Measurements from ENCODE around the gene CDH4. TPM values are rescaled to one million over a fixed set of nuclear protein-coding genes. Genes with fewer than 3 reads are reported as not detected.

CDH4 gene
- total RNA-seq, 1 experiment from 2014 or later = 25.0 TPM

DNA sequence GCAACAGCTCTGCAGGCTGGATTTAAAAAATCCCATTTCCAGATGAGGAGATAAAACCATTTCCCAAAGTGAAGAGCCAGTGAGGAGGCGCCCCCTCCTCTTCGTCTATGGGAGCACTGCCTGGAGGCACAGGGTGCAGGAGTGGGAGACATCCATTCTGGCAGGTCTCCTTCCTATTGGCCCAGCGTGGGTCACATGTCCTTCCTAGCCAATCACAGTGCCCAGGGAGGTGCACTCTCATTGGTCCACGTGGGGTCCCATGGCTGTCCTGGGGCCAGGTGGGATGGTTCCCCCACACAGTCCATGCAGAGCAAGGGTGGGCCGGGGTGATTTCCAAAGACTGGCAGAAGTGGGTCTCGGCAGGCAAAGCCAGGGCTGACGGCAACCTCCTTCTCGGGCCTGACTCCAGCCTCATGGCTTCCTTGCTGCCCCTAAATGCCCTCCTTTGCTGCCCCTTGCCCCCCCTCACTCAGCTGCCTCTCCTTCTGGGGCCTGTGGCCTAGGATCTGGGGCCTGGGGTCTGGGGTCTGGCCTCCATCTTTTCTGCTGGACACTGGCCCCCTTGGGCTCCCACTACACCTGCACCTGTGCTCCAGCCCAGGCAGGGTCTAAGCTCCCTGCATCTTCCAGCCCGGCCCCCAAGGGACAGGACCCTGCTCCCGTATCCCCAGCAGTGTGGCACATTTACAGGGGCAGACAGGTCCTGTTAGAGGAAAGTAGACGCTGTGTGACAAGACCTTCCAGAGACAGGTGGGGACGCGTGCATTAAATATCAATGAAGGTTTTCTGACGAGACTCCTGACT is 581.9 kb downstream of the CDH4 start:
- intact Hi-C loops (cut with micrococcal nuclease) = no loop called here
- Mint-ChIP-seq H3K27me3 (ENCODE audit: insufficient read depth, unreplicated experiment) (no peaks in the 10 kb centered on the region), H3K36me3 (ENCODE audit: insufficient read depth, unreplicated experiment) (no peaks in the 10 kb centered on the region), H3K4me1 (ENCODE audit: insufficient read depth, unreplicated experiment) (no peaks in the 10 kb centered on the region), H3K9me3 (ENCODE audit: unreplicated experiment) (no peaks in the 10 kb centered on the region), H3K27ac (ENCODE audit: low read depth, unreplicated experiment) (no peak overlapping the region), H3K4me3 (ENCODE audit: unreplicated experiment) (no peak overlapping the region)
- no TSS peak for BruUV-seq (replicated peaks)
- ChIA-PET CTCF (no interaction called here), POLR2A (no interaction called here)
- no peak for DNase-seq (ENCODE audit: unreplicated experiment)
- TF ChIP-seq CTCF (IDR thresholded peaks at IDR 0.05; ENCODE audit: unreplicated experiment) = no peak

DNA sequence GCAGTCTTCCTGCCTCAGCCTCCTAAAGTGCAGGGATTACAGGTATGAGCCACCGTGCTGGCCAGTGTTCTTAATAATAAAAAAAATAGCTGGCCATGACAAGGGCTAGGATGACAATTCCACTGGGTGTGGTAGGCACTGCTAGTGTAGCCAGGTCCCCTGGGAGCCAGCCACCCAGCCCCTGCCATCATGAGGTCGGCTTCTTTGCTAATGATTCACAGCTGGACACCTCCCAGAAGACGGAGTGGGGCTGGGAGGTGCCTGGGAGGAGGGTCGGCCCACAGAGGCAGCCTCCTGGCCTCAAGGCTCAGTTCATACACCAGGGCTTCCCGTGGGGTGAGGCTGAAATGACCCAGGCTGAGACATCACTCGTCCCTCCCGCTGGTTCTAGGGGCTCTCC is 583.2 kb downstream of the CDH4 start:
- H3K4me3 Mint-ChIP-seq (ENCODE audit: unreplicated experiment) = no peak overlapping the region
- no peaks in the 10 kb centered on the region for H3K4me1 Mint-ChIP-seq (ENCODE audit: insufficient read depth, unreplicated experiment)
- no peaks in the 10 kb centered on the region for H3K9me3 Mint-ChIP-seq (ENCODE audit: unreplicated experiment)
- no peak for TF ChIP-seq CTCF (IDR thresholded peaks at IDR 0.05; ENCODE audit: unreplicated experiment)
- H3K27me3 Mint-ChIP-seq (ENCODE audit: insufficient read depth, unreplicated experiment) = no peaks in the 10 kb centered on the region
- no peak overlapping the region for H3K27ac Mint-ChIP-seq (ENCODE audit: low read depth, unreplicated experiment)
- DNase-seq (ENCODE audit: unreplicated experiment) = no peak
- ChIA-PET CTCF (interaction anchor here (0.7 kb wide), 1 partner anchor 85 kb away, joined by 3 read pairs; no protein-coding TSS in a partner anchor), POLR2A (no interaction called here)
- intact Hi-C loops (cut with micrococcal nuclease) = no loop called here
- no peaks in the 10 kb centered on the region for H3K36me3 Mint-ChIP-seq (ENCODE audit: insufficient read depth, unreplicated experiment)
- no TSS peak for BruUV-seq (replicated peaks)

GRCh38 chr20:61835791-61836350 is 583.8 kb downstream of the CDH4 start:
- DNase-seq (ENCODE audit: unreplicated experiment) = no peak
- POLR2A ChIA-PET = no interaction called here
- CTCF ChIA-PET = interaction anchor here (0.7 kb wide), 1 partner anchor 86 kb away, joined by 3 read pairs; no protein-coding TSS in a partner anchor
- H3K36me3 Mint-ChIP-seq (ENCODE audit: insufficient read depth, unreplicated experiment) = no peaks in the 10 kb centered on the region
- intact Hi-C loops (cut with micrococcal nuclease) = no loop called here
- no peak for TF ChIP-seq CTCF (IDR thresholded peaks at IDR 0.05; ENCODE audit: unreplicated experiment)
- no peak overlapping the region for H3K27ac Mint-ChIP-seq (ENCODE audit: low read depth, unreplicated experiment)
- H3K27me3 Mint-ChIP-seq (ENCODE audit: insufficient read depth, unreplicated experiment) = no peaks in the 10 kb centered on the region
- no peak overlapping the region for H3K4me3 Mint-ChIP-seq (ENCODE audit: unreplicated experiment)
- H3K9me3 Mint-ChIP-seq (ENCODE audit: unreplicated experiment) = no peaks in the 10 kb centered on the region
- BruUV-seq (replicated peaks) = no TSS peak
- no peaks in the 10 kb centered on the region for H3K4me1 Mint-ChIP-seq (ENCODE audit: insufficient read depth, unreplicated experiment)

- POLR2A ChIA-PET = interaction anchor here (0.7 kb wide), 1 partner anchor 233 kb away, joined by 3 read pairs; no protein-coding TSS in a partner anchor
These were observed 585.1 kb downstream of the CDH4 start for GRCh38 chr20:61837200-61837599.

More at GRCh38 chr20:61837200-61837599, 585.1 kb downstream of the CDH4 start:
- H3K4me3 Mint-ChIP-seq (ENCODE audit: unreplicated experiment) = no peak overlapping the region
- no peak overlapping the region for H3K27ac Mint-ChIP-seq (ENCODE audit: low read depth, unreplicated experiment)
- H3K4me1 Mint-ChIP-seq (ENCODE audit: insufficient read depth, unreplicated experiment) = no peaks in the 10 kb centered on the region
- H3K27me3 Mint-ChIP-seq (ENCODE audit: insufficient read depth, unreplicated experiment) = no peaks in the 10 kb centered on the region
- no TSS peak for BruUV-seq (replicated peaks)
- CTCF ChIA-PET = interaction anchor here (0.5 kb wide), 1 partner anchor 1574 kb away, joined by 3 read pairs; no protein-coding TSS in a partner anchor
- TF ChIP-seq CTCF (IDR thresholded peaks at IDR 0.05; ENCODE audit: unreplicated experiment) = no peak
- H3K9me3 Mint-ChIP-seq (ENCODE audit: unreplicated experiment) = no peaks in the 10 kb centered on the region
- intact Hi-C loops (cut with micrococcal nuclease) = no loop called here
- DNase-seq (ENCODE audit: unreplicated experiment) = no peak
- no peaks in the 10 kb centered on the region for H3K36me3 Mint-ChIP-seq (ENCODE audit: insufficient read depth, unreplicated experiment)

Data from MCF 10A (cell line).